Mesenteric fat pad (tissue), 1 donor: ENCODE data around the gene POC1A. TPM values are rescaled to one million over a fixed set of nuclear protein-coding genes. Genes with fewer than 3 reads are reported as not detected.

Source experiments
- DNase-seq: peaks from one replicate; pipeline ENCODE4 v3.0.0-alpha.2; 2020; ENCODE audit warnings: low spot score
- total RNA-seq: library from RNA; stranded (reverse); fragmentation: NEBNext Ultra II Directional; extraction: Animal tissue kit (Norgen Biotek cat#: 25700); gene quantifications from one replicate; pipeline ENCODE4 v1.2.1, GENCODE V29; 2021
- donor health status: DM: yes; HTN: yes; CAD: no.

POC1A gene
- total RNA-seq, 1 donor from 2014 or later, result 2.8 TPM

DNA sequence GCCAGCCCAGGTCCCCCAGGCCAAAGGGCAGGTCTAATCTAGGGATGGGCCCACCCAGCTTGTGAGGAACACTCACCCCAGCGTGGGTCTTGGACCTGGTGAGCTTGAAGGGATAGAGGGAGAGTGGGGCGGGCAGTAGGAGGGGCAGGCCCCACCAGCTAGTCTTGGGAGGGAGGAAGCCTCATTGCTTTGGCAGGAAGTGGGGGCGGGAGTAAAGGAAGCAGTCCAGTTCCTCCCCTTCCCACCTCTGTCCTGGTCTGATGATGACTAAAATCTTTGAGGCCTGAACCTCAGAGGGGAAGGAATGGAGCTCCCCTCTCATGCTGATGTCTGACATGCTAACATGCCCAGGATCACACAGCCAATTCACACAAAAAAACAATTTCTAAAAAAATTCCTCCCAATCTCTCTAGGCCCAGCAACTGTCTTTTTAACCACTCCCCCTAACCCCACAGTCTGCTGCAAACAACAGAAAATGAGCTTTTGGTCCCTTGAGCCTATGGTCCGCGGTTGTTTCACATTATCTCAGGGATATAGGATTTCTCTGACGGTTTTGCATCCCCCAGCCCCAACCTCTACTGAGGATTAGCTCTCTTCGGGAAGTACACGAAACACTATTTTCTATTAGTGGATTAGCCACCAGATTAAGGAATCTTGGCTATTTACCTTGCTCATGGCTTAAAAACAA lies 67.1 kb downstream of the POC1A start:
- DNase-seq, result no peak

GRCh38 chr3:52086461-52086860 lies 67.8 kb downstream of the POC1A start:
- no peak for DNase-seq

GRCh38 chr3:52085681-52086282 lies 68.4 kb downstream of the POC1A start:
- DNase-seq, result no peak

- DNase-seq, result no peak
These were observed 69.1 kb downstream of the POC1A start for GRCh38 chr3:52084954-52085680.

GRCh38 chr3:52084216-52084945 lies 69.8 kb downstream of the POC1A start:
- DNase-seq, result no peak

DNA sequence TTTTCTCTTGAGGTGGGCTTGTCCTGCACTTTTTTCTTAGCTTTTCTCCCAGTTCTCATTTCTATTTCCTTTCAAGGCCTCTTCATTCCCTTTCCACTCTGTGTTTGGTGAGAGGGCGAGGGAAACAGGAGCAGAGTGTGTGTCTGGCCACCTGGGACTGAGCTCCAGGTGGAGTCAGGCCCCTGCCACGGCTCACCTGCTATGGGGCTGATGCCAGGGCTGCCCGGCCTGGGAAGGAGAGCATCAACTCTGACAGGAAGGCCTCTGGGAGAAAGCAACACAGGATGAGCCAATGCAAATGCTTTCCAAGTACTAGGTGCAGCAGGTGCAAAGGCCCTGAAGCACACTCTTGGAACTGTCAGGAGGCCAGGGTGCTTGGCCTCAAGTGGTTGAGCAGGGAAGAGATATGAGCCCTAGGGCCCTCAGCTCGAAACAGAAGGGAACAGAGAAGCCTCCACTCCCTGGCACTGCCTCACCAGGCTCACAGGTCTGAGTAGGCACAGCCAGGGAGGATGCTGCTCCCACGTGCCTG lies 70.6 kb downstream of the POC1A start:
- no peak for DNase-seq

DNA sequence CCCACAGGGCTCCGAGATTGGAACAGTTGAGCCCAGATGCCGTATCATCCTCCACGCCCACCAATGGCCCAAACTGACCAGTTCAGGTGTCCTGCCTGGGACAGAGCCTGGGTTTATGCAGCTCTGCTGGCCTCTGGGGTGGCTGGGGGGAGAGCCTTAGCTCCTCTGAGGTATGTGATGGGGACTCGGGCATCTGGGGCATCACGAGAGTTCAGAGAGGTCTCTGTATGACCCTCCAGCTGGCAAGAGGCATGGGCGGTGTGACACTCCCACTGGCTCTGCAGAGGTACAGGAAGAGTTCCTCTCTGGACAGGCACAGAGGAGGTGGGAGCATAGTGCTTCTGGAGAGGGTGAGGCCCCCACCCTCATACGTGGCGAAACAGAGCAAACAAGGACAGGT lies 71.3 kb downstream of the POC1A start:
- DNase-seq, result no peak

DNA sequence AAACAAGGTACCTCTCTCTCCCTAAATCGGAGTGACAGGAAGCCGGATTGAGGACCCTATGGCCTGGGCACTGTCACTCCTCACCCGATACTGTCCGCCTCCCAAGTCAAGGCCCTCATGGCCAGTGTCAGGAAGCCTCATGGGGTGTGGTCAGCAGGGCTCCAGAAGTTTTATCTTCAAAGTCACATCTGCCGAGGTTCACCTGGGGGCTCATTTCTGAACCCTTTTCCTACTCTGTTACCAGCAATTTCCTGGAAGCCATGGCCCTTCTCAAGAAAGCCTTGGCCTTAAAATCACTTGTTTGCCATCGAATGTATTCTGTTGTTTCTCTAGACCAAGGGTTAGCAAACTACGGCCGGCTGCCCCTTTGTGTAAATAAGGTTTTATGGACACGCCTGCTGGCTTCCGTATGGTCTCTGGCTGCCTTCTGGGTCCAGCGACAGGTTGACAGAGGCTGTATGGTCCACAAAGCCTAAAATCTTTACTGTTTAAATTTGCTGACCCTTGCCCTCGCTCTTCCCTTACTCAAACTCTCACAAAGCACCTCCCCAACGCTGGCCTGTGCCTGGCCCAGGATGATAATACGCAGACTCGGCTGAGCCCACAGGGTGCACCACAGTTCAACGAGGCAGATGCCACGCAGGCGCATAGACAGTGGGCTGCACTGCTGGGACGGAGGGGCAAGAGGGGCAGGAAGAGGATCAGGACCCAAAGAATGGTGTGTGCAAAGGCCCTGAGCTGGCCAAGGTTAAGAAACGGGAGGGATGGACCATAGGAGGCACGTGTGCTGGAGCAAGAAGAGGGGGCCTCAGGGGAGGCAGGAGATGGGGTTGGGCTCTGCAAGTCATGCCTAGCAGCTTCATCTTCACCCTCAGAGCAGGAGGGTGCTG lies 73.1 kb downstream of the POC1A start:
- no peak for DNase-seq

DNA sequence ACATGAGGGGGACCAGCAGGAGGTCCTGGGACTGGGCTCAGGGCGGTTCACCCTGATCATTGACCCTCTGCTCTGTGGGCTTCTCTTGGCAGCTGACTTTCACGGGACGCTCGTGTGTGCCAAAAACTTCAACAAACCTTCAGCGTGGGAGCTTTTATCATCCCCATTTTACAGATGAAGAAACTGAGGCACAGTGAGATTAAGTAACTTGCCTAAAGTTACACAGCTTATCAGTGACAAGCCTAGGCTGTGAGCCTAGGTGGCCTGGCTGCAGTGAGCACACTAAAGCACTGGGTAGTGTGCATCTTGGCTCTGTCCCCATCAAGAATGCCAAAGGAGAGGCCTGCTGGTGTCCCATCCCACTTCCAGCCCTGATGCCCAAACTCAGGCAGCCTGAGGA lies 74.3 kb downstream of the POC1A start:
- DNase-seq, result no peak

- no peak for DNase-seq
These were observed 75.3 kb downstream of the POC1A start for GRCh38 chr3:52078781-52079560.

DNA sequence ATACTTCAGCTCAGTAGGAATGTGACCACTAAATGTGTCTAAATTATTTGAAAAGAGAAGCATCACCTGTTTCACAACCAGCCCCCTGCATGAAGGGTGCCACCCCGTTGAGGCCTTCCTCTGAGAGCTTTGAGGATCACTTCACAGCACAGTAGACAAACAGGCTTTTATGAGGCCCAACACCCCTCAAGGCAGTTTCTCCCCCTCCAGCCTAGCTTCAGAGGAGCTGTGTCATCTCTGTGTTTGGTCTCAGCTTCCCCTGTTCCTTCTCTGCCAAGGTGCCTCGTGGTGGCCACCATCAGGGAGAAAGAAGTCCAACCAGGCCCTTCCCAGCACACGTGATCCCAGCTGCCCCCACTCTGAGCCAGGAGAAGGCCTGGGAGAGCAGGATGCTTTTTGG lies 76.3 kb downstream of the POC1A start:
- DNase-seq, result no peak

DNA sequence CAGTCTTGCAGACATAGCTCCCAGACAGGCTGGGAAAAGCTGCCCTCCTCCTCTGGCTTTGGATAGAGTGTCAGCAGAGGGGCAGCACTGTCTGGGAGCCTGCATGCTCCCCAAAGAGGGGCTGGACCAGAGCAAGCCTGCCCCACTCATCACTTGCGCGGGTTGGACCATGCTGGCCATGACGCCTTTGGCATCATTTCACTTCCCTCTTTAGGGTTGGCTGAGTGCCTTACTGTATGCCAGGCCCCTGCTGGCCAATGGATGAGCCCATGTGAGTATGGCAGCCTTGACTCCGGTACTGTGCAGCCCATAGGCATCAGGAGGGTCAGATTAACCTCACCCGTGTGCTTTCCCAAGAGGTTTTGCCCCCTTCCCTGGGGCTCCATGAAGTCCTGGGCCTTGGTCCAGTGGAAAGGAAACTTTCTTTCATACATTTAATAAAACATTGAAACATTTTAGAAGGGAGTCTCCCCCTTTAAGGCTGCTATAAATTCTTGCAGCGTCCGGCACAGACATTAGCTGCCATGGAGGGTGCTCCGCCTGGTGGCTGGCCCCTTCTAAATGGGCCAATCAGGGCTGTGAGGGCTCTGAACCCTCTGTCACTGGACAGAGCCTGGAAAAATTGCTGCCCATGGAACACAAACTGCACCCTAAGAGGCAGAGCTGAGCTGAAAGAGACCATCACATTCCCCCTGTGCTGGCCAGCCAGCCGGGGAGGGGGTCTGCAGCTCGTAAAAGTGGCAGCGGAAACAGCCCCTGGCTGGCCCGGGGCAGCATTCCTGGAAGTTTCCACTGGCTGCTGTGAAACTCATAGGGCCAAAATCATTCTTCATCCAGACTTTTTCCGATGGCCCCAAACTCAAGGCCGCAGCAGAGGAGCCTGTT lies 77.1 kb downstream of the POC1A start:
- no peak for DNase-seq

DNA sequence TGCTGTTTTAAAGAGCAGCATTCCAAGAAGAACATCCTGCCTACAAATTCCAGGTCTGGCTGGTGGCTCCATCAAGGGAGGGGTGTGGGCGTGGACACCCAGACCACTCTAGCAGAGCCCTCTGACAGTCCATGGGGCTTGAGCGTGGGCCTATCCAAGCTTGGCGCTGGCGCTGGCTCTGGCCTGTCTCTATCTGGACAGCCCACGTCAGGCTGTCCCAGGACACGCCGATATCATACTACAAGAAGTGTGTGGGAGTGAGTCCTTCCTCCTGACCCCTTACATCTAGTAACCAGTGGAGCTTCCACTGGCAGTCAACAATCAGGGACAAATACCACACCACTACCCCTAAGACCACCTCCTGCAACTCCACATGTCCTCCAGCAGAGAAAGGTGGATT lies 80.7 kb downstream of the POC1A start:
- DNase-seq, result no peak

DNA sequence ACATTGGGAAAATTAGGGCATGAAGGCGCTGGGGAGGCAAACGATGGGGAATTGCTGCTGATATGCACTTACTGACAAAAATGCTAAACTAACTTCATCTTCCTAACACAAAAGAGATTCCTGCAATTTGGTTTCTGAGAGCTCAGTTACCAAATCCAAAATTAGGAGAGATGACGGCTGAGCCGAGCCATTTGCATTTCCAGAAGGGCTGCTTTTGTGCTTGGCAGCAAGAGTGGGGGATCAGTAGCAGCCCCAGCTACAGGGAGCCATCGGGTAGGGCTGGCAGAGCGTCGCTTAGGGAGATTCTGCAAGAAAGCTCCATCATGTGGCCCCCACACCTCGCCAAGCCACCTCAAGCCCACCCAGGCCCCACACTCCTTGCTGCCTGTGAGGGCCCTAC lies 81.8 kb downstream of the POC1A start:
- DNase-seq, result no peak

DNA sequence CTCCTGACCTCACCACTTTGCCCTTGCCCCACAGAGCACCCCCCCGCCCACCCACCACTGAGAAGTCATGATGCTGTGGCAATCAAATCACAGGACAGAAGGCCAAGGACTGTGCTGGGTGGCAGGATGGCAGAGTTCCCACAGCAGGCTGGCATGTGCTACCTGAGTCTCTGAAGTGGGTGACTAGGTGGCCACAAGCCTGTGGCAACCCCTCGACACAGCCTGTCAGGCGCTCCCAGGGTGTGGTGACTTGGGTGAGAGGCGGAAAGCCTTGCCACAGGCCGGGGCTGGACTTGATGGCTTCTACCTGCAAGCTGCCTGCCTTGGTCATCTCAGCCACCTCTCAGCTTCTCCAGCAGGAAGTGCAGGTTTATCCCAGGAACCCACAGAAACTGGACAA lies 82.2 kb downstream of the POC1A start:
- no peak for DNase-seq

DNA sequence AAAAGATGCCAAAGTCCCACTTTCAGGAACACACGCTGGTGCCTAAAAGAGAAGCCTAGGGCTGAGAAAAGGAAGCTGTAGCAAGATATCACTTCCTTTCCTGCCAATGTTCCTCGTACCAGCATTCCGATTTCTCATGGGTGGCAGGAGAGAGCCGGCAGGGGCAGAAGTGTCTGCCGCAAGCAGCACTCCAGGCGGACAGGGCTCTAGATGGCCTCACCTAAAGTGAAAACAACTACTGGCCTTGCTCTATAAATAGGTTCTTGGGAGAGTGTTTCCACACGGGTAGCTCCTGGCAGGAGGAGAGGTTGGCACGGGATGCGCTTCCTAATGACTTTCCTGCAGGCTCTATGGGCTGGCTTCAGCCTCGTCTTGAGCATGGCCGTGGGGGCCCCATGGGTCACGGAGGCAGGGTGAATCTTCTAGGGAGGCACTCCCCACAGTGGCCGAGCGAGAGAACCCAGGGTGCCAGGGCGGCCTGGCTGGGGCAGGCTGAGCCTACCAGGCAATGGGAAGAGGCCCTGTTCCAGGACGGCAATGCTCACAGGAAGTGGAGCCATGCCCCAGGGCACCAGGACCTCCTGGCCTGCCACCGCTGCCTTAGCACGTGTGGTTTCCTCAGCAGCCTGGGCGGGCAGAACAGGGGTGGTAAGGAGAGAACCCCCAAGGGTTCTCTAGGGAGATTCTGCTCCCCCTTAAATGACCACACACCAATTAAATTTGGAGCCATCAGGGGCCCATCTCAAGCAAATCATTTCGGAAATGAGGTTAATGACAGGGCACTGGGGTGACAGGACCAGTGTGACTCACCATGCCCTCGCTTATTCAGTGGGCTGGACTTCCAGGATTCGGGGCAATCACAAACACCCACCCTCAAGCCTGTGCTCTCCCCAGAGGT lies 83.2 kb downstream of the POC1A start:
- no peak for DNase-seq

GRCh38 chr3:52069855-52070254 lies 84.4 kb downstream of the POC1A start:
- DNase-seq, result no peak

- no peak for DNase-seq
These were observed 85.1 kb downstream of the POC1A start for GRCh38 chr3:52069135-52069534.
